ENCODE measurements around the gene DAP.
"Not testable (repeated sequence)": the region's sequence is repeated elsewhere in the genome, so short reads cannot be mapped to it uniquely, and the experiment has no call there.

DAP gene

DNA sequence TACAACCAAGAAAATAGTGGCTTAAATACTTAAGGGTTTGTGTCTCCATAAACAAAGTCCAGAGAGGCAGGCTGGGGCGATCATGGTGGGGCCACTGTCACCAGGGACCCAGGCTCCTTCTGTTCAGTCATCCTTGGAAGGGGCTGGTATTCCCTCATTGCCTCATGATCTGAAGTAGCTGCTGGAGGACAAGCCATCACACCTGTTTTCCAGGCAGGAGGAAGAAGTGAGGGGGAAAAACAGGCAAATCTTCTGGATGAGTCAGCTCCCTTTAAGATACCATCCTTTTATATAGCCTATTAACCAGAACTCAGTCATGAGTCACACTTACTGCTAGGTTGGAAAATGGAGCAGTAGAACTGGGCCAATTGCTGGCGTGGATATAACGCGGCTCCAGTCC lies 92.3 kb downstream of the DAP start:
- no peak for DNase-seq

GRCh38 chr5:10667431-10668057 lies 93.5 kb downstream of the DAP start:
- DNase-seq: no peak

DNA sequence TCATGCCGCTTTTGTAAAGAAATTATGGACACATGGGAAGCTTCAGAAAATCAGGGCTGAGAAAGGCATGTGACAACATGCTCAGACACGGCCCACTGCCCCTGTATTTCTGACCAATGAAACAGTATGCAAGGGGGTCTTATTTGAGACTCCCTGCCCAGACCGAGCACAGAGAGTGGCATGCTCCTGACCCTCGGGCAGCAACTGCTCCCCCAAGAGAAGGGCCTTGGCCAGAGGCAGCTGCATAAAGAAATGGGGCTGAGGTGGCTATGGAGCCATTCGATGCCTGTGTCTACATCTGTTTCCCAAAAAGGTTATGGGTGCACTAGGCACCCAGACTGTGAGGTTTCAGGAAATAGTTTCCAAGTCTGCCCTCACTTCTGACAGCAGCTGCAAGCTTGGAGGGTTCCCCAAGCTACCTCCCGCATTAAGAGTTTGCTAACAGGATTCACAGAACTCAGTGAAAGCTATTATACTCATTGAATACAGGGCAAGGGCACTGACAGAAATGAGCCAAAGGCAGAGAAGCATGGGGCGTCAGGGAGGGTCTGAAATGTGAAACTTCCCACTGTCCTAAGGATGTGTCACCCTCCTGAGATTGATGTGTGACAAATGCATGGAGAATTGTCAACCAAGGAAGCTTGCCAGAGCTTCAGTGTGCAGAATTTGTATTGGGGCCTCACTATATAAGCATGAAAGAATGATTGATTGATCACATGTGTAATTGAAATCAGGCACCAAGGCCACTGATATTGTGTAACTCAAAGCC lies 94.3 kb downstream of the DAP start:
- DNase-seq: no peak

- DNase-seq: no peak
These were observed 95.2 kb downstream of the DAP start for GRCh38 chr5:10665799-10666198.

DNA sequence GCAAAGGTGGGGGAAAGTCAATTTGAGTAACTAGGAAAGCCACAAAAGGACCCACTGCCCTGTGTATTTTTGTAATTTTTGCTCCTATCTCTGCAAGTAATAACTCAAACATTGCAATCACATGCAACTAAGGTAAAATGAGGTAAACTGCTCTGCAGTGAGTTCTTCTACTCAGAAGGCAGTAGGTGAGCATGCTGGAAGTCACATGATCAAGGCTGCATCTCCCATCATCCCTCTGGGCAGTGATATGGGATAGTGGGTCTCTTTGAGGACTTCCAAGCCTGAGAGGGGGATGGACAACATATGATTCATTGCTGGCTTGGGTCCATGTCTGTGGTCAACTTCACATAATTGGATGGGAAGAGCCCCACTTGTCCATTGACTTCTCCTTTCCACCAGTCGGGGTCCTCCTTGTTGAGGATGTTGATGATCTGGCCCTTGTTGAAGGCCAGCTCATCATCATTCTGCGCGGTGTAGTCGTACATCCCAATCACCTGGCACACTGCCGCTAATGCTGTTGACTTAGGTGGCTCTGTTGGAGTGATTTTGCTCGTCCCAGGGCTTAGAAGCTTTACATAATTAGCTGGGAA lies 96.8 kb downstream of the DAP start:
- not testable (repeated sequence) for DNase-seq

GRCh38 chr5:10663489-10664179 lies 97.4 kb downstream of the DAP start:
- no peak for DNase-seq

DNA sequence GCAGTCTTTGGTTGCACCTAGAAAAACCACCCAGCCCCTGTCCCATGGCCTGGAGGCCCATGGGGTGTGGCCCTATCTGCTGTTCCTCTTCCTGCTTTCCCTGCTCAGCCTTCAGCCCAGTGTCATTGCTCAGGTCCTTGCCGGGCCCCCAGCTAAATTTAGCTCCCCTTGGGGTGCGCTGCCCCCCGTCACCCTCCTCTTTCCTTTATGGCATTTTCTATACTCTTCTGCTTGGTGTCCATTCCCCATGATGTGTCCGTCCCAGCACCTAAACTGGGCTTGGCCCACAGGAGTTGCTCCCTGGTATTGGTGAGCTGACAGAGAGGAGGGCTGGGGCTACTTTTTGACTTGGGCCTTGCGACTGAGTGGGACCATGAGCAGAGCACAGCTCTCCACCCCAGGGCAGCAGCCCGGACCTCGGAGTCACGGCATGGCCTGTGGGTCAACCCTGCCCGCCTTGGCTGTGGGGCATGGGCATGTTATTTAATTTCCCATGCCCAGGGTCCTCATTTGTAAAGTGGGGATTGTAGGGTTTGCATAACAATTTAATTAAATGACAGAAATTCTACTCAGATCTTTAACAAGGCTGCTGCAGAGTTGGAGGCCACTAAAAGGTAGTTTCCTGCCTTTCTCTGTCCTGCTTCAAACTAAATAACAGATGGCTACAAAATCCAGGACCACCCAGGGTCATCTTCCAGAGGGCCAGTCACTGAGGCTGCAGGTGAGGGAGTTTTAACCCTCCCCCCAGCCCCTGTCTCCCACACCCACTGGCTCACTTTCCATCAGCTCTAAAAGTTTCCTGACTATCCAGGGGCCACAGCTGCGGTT lies 98.2 kb downstream of the DAP start:
- DNase-seq: no peak

DNA sequence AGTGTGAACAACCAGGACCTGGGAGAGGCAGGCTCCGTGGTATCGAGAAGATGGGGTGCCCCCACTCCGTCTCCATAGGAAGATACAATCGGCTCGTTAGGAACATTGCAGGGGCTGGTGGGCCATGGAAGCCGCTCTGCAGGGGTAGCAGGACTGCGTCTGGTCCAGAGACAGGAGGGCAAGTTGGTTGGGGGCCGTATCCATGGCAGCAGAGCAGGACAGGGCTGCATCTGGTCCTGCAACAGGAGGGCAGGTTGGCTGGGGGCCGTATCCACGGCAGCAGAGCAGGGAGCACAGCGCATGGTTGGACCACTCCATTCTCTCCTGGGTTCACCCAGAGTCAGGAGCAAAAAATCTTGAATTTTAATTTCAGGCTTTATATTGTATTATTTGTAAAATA lies 99.0 kb downstream of the DAP start:
- DNase-seq: no peak

DNA sequence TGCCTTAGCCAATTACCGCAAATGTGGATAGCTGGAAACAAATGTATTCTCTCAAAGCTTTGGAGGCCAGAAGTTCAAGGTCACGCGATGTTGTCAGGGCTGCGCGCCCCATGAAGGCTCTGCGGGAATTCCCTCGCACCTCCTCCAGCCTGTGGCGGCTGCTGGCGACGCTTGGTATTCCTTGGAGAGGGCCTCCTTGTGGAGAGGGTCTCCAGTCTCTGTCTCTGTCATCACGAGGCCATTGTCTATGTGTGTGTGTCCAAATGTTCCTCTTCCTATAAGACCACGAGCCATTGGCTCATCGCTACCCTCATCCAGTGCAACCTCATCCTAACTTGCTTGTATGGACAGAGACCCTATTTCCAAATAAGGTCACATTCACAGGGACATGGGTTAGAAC lies 99.6 kb downstream of the DAP start:
- no peak for DNase-seq

DNA sequence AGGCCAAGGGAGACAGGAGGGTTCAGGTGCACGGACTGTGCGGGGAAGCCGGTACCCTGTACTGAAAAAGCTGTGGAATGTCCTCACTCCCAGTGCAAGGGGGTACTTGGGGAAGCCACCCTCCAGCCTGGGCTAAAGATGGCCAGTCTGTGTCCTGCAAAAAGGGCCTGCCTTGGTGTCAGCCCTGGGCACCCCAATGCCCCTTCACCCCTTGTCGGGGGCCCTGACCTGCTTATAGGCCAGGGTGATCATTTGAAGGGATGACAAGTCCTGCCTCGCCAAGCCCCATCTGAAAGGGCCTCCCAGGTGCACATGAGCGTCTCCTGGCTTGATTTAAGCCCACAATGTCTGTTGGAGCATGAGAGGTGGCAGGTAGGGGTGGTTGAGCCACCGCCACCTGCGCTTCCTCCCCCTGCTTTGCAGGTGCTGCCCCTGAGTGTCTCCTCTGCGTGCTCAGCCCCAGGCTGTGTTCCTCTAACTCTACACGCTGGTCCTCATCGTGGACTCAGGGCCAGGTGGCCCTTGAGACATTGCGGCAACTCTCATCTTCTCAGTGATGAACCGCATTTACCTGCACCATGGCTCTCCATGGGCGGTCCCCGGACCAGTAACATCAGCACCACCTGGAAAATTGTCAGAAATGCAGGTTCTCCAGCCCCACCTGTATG lies 100.2 kb downstream of the DAP start:
- no peak for DNase-seq

DNA sequence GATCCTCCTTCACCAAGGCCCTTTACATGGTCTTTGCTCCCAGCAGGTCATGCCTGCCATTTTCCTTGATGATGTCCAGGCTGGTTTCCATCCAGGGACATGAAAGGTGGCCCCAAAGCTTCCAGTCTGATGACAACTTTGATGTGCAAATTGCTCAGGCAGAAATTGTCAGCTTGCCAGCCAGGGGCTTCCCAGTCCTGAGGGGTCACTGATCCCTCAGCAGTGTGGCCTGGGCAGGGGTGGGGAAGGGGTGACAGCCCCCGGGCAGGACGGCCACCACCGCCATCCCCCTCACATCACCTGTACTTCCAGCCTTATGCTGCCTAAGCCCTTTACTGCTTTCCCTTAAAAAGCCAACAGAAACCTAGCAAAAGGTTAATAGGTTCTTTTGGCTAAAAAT lies 100.9 kb downstream of the DAP start:
- no peak for DNase-seq

DNA sequence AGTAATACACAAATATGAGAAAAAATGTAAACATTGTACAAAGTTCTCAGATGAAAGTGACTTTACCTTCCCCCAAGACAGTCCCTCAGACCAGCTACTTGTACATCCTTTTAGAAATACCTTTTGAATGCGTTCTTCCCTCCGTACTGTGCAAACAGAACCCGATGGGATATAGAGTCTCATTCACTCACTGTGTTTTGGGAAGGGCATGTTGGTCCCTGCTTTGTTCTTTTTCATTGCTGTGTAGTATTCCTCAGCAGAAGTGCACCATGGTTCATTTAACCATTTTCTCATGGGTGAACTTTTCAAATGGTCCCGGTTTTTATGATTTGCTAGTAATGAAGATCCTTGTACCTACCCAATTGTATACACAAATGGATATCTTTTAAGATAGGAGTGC lies 102.8 kb downstream of the DAP start:
- DNase-seq: no peak

DNA sequence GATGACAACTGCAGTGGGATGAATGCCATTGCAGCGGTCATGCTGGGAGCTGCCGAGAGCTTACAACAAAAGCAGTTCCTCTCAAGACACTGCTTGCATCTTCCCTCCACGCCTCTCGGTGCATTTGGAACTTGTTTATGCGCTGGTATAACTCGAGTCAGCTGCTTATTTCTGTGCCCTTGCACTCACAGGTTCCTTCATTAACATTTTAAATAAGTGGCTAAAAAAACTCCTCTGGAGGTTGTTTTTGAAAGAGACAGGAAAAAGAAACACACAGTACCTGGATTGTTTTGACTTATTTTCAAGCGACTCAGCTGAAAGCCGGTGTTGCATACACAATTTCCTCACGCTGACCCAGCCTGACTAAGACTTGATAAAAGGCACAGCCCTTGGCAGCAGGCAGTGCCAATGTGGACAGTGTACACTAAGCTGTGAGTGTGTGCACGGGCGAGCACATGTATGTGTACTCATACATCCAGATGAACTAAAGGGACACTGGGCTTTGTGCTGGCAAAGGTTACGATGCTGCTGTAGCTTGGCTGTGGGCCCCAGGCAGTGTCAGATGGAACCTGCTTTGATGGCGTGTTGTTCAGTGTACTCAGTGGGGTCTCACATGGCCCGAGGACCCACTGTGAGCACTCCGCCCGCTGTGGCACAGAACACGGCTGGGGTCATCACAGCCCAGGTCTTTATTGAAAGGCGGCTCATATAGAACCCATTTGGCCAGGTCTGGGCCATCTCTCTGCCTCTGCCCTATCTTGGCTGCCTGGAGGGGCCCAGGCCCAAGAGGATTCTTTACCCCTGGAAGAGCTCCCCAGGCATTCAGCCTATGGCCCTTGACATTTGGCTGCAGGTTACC lies 104.8 kb downstream of the DAP start:
- no peak for DNase-seq

DNA sequence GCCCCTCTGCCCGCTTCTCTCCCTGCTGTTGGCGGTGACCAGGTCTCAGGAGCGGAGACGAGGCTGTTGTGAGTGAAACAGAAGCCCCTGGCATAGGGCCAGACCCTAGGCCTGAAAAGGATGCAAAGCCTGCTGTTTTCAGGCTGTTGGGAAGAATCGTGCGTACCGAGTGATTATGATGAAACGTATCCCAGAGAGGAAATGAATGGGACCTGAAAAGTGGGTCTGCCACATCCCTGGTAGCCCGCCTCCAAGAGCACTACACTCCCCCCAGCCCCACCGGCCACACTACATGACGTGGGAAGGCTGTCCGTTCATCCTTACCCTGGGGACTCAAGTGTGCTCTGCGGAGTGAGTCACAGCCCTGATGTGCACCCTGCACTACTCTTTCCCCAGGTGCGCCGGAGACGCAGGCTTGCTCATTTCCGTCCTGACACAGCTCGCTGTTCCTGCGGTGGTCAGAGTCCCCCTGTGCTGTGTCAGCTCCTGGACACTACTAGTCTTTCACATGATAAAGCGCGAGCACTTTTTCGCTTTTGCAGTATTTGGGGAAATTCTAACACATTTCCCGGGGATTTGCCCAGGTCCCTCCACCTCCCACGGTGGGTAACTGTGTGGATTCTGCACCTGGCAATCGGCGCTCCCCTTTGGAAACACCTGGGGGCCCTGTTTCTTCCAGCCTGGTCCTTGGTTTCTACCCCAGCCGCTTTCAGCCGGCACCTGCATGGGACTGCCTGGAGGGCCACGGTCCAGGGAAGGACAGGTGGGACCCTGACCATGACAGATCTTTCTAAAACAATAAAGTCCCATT lies 105.7 kb downstream of the DAP start:
- no peak for DNase-seq

GRCh38 chr5:10654566-10654965 lies 106.5 kb downstream of the DAP start:
- no peak for DNase-seq

- DNase-seq: no peak
These were observed 107.2 kb downstream of the DAP start for GRCh38 chr5:10653751-10654400.

GRCh38 chr5:10653043-10653442 lies 108.0 kb downstream of the DAP start:
- DNase-seq: no peak

- DNase-seq: no peak
These were observed 108.4 kb downstream of the DAP start for GRCh38 chr5:10652606-10653005.

DNA sequence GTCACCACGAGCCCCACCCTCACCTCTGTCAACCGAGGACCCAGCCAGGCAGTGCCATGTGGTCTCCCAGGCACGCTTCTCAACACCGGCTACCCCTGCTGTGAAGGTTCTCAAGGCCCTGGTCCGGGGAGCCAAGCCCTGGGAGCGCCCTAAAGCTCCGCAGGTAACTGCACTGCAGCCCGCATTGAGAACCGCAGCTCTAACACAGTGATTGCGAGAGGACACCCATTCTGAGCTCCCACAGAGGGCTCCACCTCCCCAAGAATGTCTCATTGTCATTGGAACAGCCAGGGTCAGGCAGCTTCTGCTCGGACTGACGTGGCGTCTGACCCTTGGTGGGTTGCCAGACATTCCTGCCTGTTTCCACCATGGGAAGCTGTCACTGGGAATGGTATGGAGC lies 108.9 kb downstream of the DAP start:
- no peak for DNase-seq
